Right renal cortex interstitium (tissue), 3 donors: Measurements from ENCODE around the gene PTPRD. TPM values are rescaled to one million over a fixed set of nuclear protein-coding genes. Genes with fewer than 3 reads are reported as not detected.

Experiments
- DNase-seq, 3 donors: peaks; one replicate each; pipeline ENCODE4 v3.0.0-alpha.2; 2013; ENCODE audit warnings: low read depth in 3 of 3, low spot score in 2 of 3
- polyA plus RNA-seq, 3 donors: library from polyadenylated mRNA; unstranded; fragments of 120-200 nt; gene quantifications; one replicate each; pipeline ENCODE4 v1.2.1, GENCODE V29; 2013; ENCODE audit not compliant: insufficient read length in 3 of 3

PTPRD gene
- polyA plus RNA-seq, 3 donors: 92.4 to 109 (median 101) TPM

DNA sequence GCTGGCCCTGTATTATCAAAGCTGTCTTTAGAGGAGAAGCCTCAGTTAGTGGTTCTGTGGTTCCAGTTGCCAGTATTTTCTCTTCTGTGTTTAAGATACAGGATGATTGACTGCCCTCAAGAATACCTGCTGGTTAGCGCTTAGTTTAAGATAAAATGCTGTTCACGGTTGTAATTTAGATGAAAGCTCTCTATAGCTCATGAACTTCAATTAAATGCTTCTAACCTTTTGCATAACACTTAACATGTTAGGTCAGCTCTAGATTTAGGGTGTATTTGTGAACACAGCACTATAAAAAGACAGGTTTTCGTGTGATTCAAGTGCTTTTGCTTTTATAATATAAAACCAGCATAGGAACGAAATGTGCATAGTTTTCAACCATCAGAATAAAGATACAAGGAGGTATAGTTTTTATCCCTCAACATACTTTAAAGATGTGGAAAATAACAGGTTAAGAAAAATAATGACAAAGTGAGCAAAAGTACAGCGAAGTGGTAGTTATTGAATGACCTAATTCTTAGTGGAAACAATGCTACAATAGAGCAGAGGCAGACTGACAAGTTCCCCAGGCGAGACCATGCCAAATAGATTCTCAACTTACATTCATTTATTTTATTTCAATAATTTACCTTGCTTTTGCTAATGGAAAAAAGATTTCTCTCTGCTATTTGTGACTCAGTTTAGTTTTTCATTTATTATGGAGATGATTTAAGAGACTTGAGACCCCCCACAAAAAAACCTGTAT is 2210.7 kb downstream of the PTPRD start:
- DNase-seq: no peak

DNA sequence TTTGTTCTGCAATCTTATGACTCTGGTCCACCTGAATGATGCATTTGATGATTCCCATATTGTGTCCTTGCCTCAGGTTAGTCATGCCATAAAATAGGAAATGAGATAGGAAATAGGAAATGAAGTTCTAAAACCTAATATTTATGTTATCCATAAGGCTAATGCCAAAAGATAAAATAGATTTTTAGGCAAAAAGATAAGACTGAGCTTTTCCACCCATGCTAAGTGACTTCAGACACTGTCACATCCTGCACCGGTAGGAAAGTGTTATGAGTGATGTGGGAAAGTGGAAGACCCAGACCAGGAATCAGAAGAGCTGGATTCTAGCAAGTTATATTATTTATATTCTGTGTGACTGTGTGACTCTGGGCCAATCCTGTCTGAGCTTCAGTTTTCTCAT is 2212.4 kb downstream of the PTPRD start:
- DNase-seq: no peak

DNA sequence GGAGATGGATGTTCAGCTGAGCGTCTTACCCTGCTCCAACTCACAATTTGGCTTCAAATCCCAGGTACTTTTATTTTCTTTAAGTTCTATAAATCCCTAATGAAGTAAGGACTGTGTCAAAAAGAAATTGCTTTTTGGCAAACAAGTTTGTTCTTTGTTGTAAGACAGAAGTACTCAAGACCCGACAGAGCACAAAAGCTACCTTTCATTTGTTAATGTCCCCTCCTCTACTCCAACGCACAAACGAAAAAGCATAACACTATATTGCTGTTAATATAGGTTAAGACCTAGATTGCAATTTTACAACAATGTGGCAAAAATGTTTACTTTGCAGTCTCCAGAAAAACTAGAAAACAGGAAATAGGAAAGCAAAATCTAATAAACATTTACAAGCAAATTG is 2217.8 kb downstream of the PTPRD start:
- no peak for DNase-seq

DNA sequence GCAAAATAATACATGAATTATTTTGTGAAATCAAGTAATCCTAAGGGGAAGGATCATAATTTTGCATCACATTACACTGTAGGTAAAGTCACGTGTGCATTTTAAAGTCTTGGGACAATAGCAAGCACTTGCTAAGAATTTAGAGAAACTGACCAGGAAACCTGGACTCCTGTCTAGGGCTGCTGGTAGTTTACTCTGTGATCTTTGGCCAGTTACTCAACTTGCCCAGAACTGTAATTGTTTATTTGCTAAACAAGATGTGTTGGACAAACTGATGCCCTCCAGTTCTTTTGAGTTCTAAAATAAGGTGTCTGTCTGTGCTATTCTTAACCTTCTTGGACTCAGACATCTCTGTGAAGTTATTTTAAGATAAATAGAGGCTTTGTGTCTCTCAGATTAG is 2218.5 kb downstream of the PTPRD start:
- no peak for DNase-seq

GRCh38 chr9:8392866-8393265 is 2219.9 kb downstream of the PTPRD start:
- no peak for DNase-seq

DNA sequence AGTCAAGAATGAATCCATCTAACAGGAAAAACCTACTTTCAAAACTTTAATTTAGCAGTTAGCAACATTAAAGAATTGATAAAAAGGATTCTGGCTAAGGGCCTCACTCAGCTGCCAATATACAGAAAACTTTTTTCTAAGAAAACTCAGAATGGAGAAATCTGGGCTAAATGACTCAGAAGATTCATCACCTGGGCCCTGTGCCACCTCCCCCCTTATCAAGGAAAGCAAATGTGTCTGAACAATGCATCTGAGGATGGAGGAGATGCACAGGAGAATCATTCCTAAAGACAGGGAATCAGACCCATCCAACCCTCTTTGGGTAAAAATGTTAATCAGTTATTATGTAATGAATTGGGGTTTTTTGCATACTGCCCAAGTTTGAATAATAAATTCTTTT is 2221.2 kb downstream of the PTPRD start:
- no peak for DNase-seq

DNA sequence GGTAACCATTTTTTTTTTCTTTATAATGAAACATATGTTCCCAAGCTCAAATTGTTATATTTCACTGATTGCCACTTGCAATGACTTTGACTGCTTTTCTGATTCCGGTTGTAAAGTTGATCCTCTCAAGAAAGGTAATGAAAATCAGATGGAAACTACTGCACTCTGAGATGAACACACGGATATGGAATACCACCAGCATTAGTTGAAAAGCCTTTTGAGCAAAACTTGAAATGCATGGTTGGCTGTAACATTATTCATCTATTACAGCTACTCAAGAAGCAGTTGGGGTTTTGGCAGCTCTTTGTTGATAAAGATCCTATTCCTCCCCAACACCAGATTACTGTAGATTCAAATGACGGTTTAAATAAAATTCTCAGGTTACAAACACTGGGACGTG is 2221.7 kb downstream of the PTPRD start:
- DNase-seq: no peak

GRCh38 chr9:8390571-8390970 is 2222.2 kb downstream of the PTPRD start:
- DNase-seq: no peak

DNA sequence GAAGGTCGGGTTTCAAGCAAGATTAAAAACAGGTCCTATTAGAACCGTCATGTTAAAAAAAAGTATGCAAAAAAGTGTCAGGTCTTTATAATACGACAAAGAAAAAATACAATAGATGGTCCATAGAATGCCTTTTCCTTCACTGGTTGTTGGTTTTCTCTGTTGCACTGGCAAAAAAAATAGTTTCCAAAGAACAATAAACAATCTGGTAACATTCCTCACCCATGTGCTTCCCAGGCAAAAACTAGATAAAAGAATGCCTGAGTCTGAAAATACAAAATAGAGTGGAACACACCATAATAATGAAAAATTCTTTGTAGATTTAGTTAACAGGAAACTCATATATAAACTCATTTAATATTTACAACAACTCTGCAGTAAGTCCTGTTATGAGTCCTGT is 2223.3 kb downstream of the PTPRD start:
- no peak for DNase-seq

DNA sequence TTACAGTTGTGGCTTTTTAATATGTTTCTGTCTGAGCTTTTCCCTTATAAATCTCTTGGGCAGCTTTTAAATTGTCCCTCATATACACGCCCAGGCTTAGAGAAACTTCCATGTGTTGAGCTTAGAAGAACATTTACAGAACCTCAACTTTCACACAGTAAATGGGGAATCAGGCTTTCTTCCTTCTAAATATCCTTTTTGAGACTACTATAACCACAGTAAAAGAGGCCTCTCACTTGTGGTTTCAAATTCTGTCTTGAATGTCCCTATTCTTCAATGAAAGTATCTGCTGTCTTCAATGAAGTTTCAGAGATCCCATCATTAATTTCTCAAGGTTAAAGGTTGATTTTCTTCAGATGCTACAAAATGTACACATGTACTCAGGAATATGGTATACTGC is 2224.7 kb downstream of the PTPRD start:
- DNase-seq: no peak

DNA sequence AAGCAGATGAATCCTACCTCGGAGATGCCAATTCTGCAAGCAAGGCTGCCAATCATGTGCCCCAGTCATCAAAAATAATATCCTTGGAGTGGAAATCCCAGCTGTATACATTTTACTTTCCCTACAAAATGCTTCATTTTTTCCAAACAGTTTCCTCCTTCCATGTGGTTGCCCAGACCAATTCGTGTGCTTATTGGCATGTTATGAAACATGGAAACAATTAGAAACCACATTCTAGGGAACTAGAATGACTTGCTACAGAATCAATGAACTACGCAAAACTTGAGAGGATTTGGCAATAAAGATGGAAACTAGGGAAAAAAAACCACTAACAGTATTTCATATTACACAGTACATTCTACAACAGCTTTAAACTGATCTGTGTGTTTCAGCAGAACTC is 2228.7 kb downstream of the PTPRD start:
- DNase-seq: no peak

DNA sequence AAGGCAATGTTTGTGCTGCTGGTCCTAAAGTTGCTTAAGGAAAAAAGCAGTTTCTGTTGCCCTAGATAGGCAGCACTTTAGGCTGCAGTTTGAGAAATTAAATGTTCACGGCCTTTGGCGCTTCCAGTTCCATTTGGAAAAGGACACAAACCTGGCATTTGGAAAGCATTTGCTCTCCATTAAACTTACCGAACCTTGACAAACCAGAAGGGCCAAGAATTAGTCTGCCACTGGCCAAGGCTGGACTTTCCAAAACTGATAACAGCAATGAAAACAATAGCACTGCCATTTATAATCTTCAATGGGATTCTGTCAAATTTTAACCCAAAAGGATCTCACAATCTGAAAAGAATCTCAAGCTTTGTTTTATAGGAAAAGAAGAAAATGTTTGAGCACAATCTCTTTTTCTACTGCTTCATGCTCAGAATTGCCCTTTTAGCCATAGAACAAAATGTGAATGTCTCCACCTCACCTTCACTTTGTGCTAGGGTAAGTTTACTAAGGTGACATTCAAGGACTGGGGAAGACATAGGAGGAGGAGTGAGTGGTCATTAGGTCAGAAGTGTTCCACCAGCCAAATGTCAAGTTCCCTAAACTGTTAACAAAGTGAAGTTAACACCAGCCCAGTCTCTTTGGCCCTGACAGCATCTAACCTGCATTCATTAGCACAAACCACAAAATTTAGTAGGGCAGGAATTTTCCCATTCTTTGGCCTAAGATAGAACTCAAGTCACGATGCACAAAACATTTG is 2229.8 kb downstream of the PTPRD start:
- DNase-seq: no peak

GRCh38 chr9:8382266-8382665 is 2230.5 kb downstream of the PTPRD start:
- DNase-seq: no peak

GRCh38 chr9:8381601-8382000 is 2231.2 kb downstream of the PTPRD start:
- no peak for DNase-seq

GRCh38 chr9:8374471-8374870 is 2238.3 kb downstream of the PTPRD start:
- no peak for DNase-seq

DNA sequence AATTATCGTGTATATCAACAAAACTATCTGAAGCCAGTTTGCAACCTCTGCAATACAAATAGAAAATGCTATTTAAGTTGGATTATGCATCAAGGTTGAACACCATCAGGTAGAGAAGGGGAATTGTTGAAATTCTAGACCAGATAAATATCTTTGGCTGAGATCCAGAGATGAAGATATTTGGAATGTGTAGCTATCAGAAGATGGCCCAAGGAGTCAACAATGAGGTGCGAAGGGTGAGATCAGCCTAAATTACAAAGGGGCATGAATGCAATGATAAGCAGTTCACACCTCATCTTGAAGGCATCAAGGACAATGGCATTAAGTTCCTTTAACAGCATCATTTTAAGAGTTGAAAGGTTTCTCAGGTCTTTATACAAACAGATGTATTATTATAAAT is 2241.1 kb downstream of the PTPRD start:
- no peak for DNase-seq

DNA sequence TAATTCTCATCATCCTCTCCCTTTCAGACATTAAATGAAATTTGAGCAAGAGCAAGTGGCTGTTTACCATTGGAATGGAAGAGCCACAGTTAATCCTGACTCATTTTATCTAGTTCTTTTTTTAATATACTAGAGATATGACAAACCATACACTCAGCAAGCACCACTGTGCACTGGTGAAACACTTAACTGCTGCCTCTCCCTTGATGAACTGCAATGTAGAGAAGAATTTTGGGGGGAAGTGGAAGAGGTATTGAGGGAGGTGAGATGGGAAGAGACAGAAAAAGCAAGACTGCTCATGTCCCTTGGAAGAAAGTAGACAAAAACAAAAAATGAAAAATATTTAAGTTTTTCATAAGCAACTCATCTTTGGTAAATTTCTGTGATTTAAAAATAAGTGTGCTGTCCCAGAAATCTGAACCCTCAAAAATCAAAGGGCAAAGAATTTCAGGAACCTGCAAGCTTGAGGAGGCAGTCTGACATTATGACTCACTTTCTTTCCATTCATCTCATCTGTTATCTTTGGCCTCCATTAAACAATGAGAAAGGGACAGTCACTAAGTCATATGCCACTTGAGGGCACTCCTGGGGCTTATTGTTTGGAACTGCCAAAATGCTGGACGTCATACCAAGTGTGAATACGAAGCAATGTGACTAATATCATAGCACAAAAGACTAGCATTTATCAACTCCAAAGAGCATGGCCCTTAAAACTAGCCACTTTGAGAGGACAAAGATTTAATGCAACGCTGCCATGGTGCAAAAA is 2246.5 kb downstream of the PTPRD start:
- DNase-seq: no peak

- no peak for DNase-seq
Measured at GRCh38 chr9:8365466-8366160, 2247.2 kb downstream of the PTPRD start.

DNA sequence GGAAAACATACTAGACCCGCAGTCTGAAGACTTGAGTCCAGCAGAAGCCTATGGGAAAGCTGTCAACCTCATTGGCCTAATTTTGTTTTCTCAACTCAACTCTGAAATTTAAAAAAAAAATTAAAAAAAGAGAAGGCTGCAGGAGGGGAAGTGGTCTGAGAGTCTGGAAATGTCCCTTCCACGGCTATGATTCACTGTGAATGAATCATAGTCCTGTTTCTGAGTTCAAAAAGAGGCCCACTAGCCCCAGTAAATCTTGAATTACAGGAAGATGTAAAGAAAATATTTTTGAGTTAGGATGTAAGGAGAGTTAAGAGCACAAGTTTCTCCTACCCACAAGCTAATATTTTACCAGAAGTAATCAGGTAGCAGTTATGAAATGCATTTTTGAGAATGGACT is 2247.8 kb downstream of the PTPRD start:
- DNase-seq: no peak

GRCh38 chr9:8364026-8364752 is 2248.6 kb downstream of the PTPRD start:
- DNase-seq: no peak
